BJ (cell line): Measurements from ENCODE around the gene ITGAD. TPM values are rescaled to one million over a fixed set of nuclear protein-coding genes. Genes with fewer than 3 reads are reported as not detected.

ENCODE experiments used
- CTCF ChIA-PET: fragments of 350-600 bp; formaldehyde crosslinking; extraction: SDS; loops from one replicate; lab custom pipeline; 2021; ENCODE audit warnings: antibody characterized with exemption, inconsistent platforms; lab: Yijun Ruan, JAX
- POLR2A ChIA-PET: fragments of 300-600 bp; sonication (Branson Sonifier 250); formaldehyde crosslinking; extraction: SDS; loops from one replicate; lab custom pipeline; 2021; ENCODE audit warnings: antibody characterized with exemption; lab: Charles Lee
- DNase-seq: peaks from one replicate; pipeline ENCODE4 v3.0.0-alpha.2; 2011; ENCODE audit warnings: low read depth
- H3K27me3 ChIP-seq: 2 replicates; pipeline ENCODE4 v1.6.0; 2011; ENCODE audit warnings: low read length; ENCODE audit not compliant: control insufficient read depth, insufficient read depth
- H3K36me3 ChIP-seq: 2 replicates; pipeline ENCODE4 v1.5.1; 2011; ENCODE audit warnings: low read length; ENCODE audit not compliant: control insufficient read depth, insufficient read depth
- H3K4me3 ChIP-seq: 2 replicates; pipeline ENCODE4 v1.5.1; 2011; ENCODE audit warnings: low read depth, mild to moderate bottlenecking, control low read depth, low read length
- CTCF ChIP-seq: IDR thresholded peaks from 2 replicates; pipeline ENCODE4 v1.5.1; 2011; ENCODE audit warnings: low read depth, mild to moderate bottlenecking, control low read depth, inconsistent platforms, low read length, moderate library complexity; ENCODE audit not compliant: insufficient read depth
- polyA plus RNA-seq: library from polyadenylated mRNA; depleted of rRNA; stranded (reverse); fragments of >200 nt; gene quantifications from 2 replicates; pipeline ENCODE4 v1.2.3, GENCODE V29; 2011

Gene ITGAD
- polyA plus RNA-seq, 1 experiment = not detected

DNA sequence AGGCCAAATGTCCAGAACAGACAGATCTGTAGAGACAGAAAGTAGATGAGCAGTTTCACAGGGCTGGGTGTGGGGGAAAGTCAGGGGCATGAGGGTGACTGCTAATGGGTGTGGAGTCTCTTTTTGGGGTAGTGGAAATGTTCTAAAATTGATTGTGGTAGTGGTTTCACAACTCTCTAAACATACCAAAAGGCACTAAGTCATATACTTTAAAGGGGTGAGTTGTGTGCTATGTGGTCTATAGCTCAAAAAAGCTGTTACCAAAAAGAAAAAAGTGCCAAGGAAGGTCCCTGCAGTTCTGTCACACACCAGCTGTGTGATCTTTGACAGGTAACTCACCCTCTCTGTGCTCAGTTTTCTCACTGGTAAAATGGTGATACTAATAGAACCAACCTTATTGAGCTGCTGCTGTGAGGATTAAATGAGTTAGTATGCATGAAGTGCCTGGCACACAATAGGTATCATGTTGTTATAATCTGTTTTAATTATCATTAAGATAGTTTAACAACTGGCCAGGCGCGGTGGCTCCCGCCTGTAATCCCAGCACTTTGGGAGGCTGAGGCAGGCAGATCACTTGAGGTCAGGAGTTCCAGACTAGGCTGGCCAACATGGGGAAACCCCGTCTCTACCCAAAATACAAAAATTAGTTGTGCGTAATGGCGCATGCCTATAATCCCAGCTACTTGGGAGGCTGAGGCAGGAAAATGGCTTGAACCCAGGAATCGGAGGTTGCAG is 27.8 kb upstream of the ITGAD start:
- POLR2A ChIA-PET = no interaction called here
- DNase-seq = no peak
- CTCF ChIA-PET = no interaction called here
- no peak overlapping the region for H3K4me3 ChIP-seq
- H3K36me3 ChIP-seq = no peaks in the 10 kb centered on the region
- H3K27me3 ChIP-seq = no peaks in the 10 kb centered on the region
- TF ChIP-seq CTCF = no peak

DNA sequence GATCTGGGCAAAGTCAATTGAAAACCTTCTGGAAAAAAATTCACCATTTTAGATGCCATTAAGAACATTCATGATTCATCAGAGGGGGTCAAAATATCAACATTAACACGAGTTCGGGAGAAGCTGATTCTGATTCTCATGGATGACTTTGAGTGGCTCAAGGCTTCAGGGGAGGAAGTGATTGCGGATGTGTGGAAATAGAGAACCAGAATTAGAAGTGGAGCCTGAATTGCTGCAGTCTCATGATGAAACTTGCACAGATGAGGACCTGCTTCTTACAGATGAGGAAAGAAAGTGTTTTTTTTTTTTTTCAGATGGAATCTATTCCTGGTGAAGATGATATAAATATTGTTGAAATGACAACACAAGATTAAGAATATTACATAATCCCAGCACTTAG is 25.3 kb upstream of the ITGAD start:
- ChIA-PET POLR2A (no interaction called here), CTCF (no interaction called here)
- Histone ChIP-seq H3K27me3 (no peaks in the 10 kb centered on the region), H3K4me3 (no peak overlapping the region), H3K36me3 (no peaks in the 10 kb centered on the region)
- TF ChIP-seq CTCF = no peak
- DNase-seq = no peak

GRCh38 chr16:31371008-31371407 is 22.1 kb upstream of the ITGAD start:
- Histone ChIP-seq H3K27me3 (no peaks in the 10 kb centered on the region), H3K4me3 (no peak overlapping the region), H3K36me3 (no peaks in the 10 kb centered on the region)
- TF ChIP-seq CTCF = no peak
- ChIA-PET POLR2A (no interaction called here), CTCF (no interaction called here)
- no peak for DNase-seq

DNA sequence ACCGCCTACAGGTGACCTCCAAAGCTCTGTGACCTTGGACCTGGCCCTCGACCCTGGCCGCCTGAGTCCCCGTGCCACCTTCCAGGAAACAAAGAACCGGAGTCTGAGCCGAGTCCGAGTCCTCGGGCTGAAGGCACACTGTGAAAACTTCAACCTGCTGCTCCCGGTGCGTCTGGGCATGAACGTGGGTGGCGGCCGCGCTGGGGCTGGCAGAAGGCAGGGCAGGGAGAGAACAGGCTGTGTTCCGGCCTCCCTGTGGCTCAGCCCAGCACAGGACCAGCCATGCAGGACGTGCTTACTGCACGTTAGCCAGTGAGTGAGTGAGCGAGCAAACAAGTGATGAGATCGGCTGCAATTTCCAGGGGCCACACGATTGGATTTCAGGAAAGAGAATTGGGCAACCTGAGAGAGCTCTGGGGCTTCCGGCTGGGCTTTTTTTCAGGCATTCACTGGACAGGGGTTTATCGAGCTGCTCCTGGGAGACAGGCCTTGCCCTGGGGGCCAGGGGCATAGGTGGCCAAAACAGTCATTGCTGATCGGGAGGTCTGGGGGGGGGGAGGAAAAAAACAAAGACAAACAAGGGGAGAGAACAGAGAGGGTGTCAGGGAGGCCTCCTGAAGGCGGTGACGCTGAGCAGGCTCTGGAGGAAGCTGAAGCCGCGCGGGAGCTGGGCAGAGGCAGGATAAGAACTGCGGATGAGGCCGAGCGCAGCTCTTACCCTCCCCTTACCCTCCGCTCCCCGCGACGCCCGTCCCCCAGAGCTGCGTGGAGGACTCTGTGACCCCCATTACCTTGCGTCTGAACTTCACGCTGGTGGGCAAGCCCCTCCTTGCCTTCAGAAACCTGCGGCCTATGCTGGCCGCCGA is 21.3 kb upstream of the ITGAD start:
- no peaks in the 10 kb centered on the region for H3K27me3 ChIP-seq
- H3K4me3 ChIP-seq = no peak overlapping the region
- no peak for DNase-seq
- CTCF ChIA-PET = interaction anchor here (1.2 kb wide), 1 partner anchor 11 kb away, joined by 5 read pairs; no protein-coding TSS in a partner anchor
- POLR2A ChIA-PET = no interaction called here
- no peak for TF ChIP-seq CTCF
- no peaks in the 10 kb centered on the region for H3K36me3 ChIP-seq

- no peaks in the 10 kb centered on the region for H3K27me3 ChIP-seq
- ChIA-PET CTCF (interaction anchor here (1.4 kb wide), 1 partner anchor 9 kb away, joined by 9 read pairs; no protein-coding TSS in a partner anchor), POLR2A (no interaction called here)
- DNase-seq = no peak
- TF ChIP-seq CTCF = no peak
- no peak overlapping the region for H3K4me3 ChIP-seq
- H3K36me3 ChIP-seq = no peaks in the 10 kb centered on the region
Observed at GRCh38 chr16:31373235-31373634, 19.9 kb upstream of the ITGAD start.
